HEK293 (cell line): ENCODE measurements around the gene MCHR1.

Experiments
- AEBP2 ChIP-seq: fragments of 450-650 bp; formaldehyde crosslinking; IDR thresholded peaks from 2 replicates; pipeline ENCODE4 v1.5.1; 2016; ENCODE audit warnings: missing biosample characterization, missing genetic modification characterization, borderline replicate concordance
- GFI1B ChIP-seq: fragments of 450-650 bp; formaldehyde crosslinking; IDR thresholded peaks from 2 replicates; pipeline ENCODE4 v1.5.1; 2016; ENCODE audit warnings: missing biosample characterization, missing genetic modification characterization
- GLIS1 ChIP-seq: fragments of 450-650 bp; formaldehyde crosslinking; IDR thresholded peaks from 2 replicates; pipeline ENCODE4 v1.5.1; 2016; ENCODE audit warnings: missing biosample characterization, missing genetic modification characterization
- HOXA7 ChIP-seq: sonication (generic); formaldehyde crosslinking; IDR thresholded peaks from 2 replicates; pipeline ENCODE4 v1.8.1; 2022; ENCODE audit warnings: missing genetic modification reagents, borderline replicate concordance
- INSM2 ChIP-seq: fragments of 450-650 bp; formaldehyde crosslinking; IDR thresholded peaks from 2 replicates; pipeline ENCODE4 v1.5.1; 2016; ENCODE audit warnings: missing biosample characterization, missing genetic modification characterization
- KLF16 ChIP-seq: fragments of 450-650 bp; formaldehyde crosslinking; IDR thresholded peaks from 2 replicates; pipeline ENCODE4 v1.5.1; 2017; ENCODE audit warnings: missing biosample characterization, missing genetic modification characterization
- PATZ1 ChIP-seq: fragments of 450-650 bp; formaldehyde crosslinking; IDR thresholded peaks from 2 replicates; pipeline ENCODE4 v1.5.1; 2016; ENCODE audit warnings: missing biosample characterization, missing genetic modification characterization
- PBX3 ChIP-seq: sonication (generic); formaldehyde crosslinking; IDR thresholded peaks from 2 replicates; pipeline ENCODE4 v1.8.1; 2022; ENCODE audit warnings: mild to moderate bottlenecking, moderate library complexity, missing genetic modification reagents
- PRDM2 ChIP-seq: fragments of 450-650 bp; formaldehyde crosslinking; IDR thresholded peaks from 2 replicates; pipeline ENCODE4 v1.5.1; 2016; ENCODE audit warnings: missing biosample characterization, missing genetic modification characterization, borderline replicate concordance
- TSHZ1 ChIP-seq: fragments of 450-650 bp; formaldehyde crosslinking; IDR thresholded peaks from 2 replicates; pipeline ENCODE4 v1.5.1; 2016; ENCODE audit warnings: missing biosample characterization, missing genetic modification characterization, borderline replicate concordance
- ZBTB44 ChIP-seq: fragments of 450-650 bp; IDR thresholded peaks from 2 replicates; pipeline ENCODE4 v1.5.1; 2018; ENCODE audit warnings: missing biosample characterization, mild to moderate bottlenecking, missing genetic modification characterization
- ZNF10 ChIP-seq: fragments of 450-650 bp; formaldehyde crosslinking; IDR thresholded peaks from 2 replicates; pipeline ENCODE4 v1.5.1; 2017; ENCODE audit warnings: missing biosample characterization, missing genetic modification characterization
- ZNF138 ChIP-seq: fragments of 450-650 bp; formaldehyde crosslinking; IDR thresholded peaks from 2 replicates; pipeline ENCODE4 v1.5.1; 2016; ENCODE audit warnings: missing biosample characterization, missing genetic modification characterization, borderline replicate concordance
- ZNF155 ChIP-seq: fragments of 450-650 bp; formaldehyde crosslinking; IDR thresholded peaks from 2 replicates; pipeline ENCODE4 v1.5.1; 2016; ENCODE audit warnings: missing biosample characterization, missing genetic modification characterization
- ZNF202 ChIP-seq: fragments of 450-650 bp; formaldehyde crosslinking; IDR thresholded peaks from 2 replicates; pipeline ENCODE4 v1.5.1; 2016; ENCODE audit warnings: missing biosample characterization, missing genetic modification characterization, borderline replicate concordance
- ZNF350 ChIP-seq: fragments of 450-650 bp; formaldehyde crosslinking; IDR thresholded peaks from 2 replicates; pipeline ENCODE4 v1.5.0; 2017; ENCODE audit warnings: missing biosample characterization, mild to moderate bottlenecking, missing genetic modification characterization
- ZNF416 ChIP-seq: fragments of 450-650 bp; formaldehyde crosslinking; IDR thresholded peaks from 2 replicates; pipeline ENCODE4 v1.5.1; 2016; ENCODE audit warnings: missing biosample characterization, missing genetic modification characterization
- ZNF585B ChIP-seq: fragments of 450-650 bp; formaldehyde crosslinking; IDR thresholded peaks from 2 replicates; pipeline ENCODE4 v1.5.1; 2016; ENCODE audit warnings: missing biosample characterization, missing genetic modification characterization
- ZNF624 ChIP-seq: fragments of 450-650 bp; formaldehyde crosslinking; IDR thresholded peaks from 2 replicates; pipeline ENCODE4 v1.5.1; 2017; ENCODE audit warnings: missing biosample characterization, missing genetic modification characterization
- ZNF707 ChIP-seq: fragments of 450-650 bp; formaldehyde crosslinking; IDR thresholded peaks from 2 replicates; pipeline ENCODE4 v1.5.1; 2016; ENCODE audit warnings: missing biosample characterization, missing genetic modification characterization
- ZXDB ChIP-seq: fragments of 450-650 bp; formaldehyde crosslinking; IDR thresholded peaks from 2 replicates; pipeline ENCODE4 v1.5.1; 2016; ENCODE audit warnings: missing biosample characterization, missing genetic modification characterization

The MCHR1 gene

GRCh38 chr22:40666151-40666848 lies 13.0 kb upstream of the MCHR1 start (continued):
- TF ChIP-seq PRDM2 (tag by site-specific recombination) (no peak), GLIS1 (tag by site-specific recombination) (peak; percentile 54), INSM2 (0 out of 2 replicates have a peak, but pooled peaks have one; percentile 33), AEBP2 (tag by site-specific recombination) (no peak), ZNF10 (tag by site-specific recombination) (peak; percentile 75), ZNF155 (no peak), ZXDB (0 out of 2 replicates have a peak, but pooled peaks have one; percentile 27), PATZ1 (tag by site-specific recombination) (no peak), ZNF202 (tag by site-specific recombination) (no peak), ZNF585B (no peak), PBX3 (CRISPR knock-in tag) (no peak), ZNF707 (tag by site-specific recombination) (no peak), GFI1B (tag by site-specific recombination) (no peak), KLF16 (tag by site-specific recombination) (no peak), HOXA7 (CRISPR knock-in tag) (no peak), ZNF138 (tag by site-specific recombination) (no peak), TSHZ1 (peak; percentile 54; the same call in 1 of the 2 replicates), ZBTB44 (tag by site-specific recombination) (peak; percentile 45; the same call in 1 of the 2 replicates), ZNF350 (tag by site-specific recombination) (no peak), ZNF624 (tag by site-specific recombination) (no peak), ZNF416 (tag by site-specific recombination) (no peak)
